Measurements from ENCODE around the gene TMEM214.
A peak's percentile ranks its signal among the peaks of the same experiment; 100 is the strongest.

Gene TMEM214

GRCh38 chr2:27078267-27079194, 45.8 kb downstream of the TMEM214 start, which contains the start of gene EMILIN1:
Gene EMILIN1 (plus strand): TSS chr2:27078615. CDS start chr2:27079066, 451 bp downstream.
- TF ChIP-seq CTCF (conservative IDR thresholded peaks at IDR 0.05; ENCODE audit: low read depth, low read length) = peak; percentile 4
- peak; percentile 93 for DNase-seq (ENCODE audit: low read depth)
- peak within 1 kb of the TSS; percentile 72 for H3K4me3 ChIP-seq (ENCODE audit: low read depth, low read length)

- TF ChIP-seq CTCF (conservative IDR thresholded peaks at IDR 0.05; ENCODE audit: low read depth, low read length) = no peak
- no peak for DNase-seq (ENCODE audit: low read depth)
- peak overlapping the region; percentile 72 for H3K4me3 ChIP-seq (ENCODE audit: low read depth, low read length)
Observed at GRCh38 chr2:27079233-27080139, 46.7 kb downstream of the TMEM214 start.

GRCh38 chr2:27080140-27080469, 47.3 kb downstream of the TMEM214 start:
- TF ChIP-seq CTCF (conservative IDR thresholded peaks at IDR 0.05; ENCODE audit: low read depth, low read length) = no peak
- peak overlapping the region; percentile 72 for H3K4me3 ChIP-seq (ENCODE audit: low read depth, low read length)

GRCh38 chr2:27080603-27080936, 47.8 kb downstream of the TMEM214 start:
- no peak for TF ChIP-seq CTCF (conservative IDR thresholded peaks at IDR 0.05; ENCODE audit: low read depth, low read length)
- peak overlapping the region; percentile 72 for H3K4me3 ChIP-seq (ENCODE audit: low read depth, low read length)
- DNase-seq (ENCODE audit: low read depth) = no peak

More at GRCh38 chr2:27080140-27080469, 47.3 kb downstream of the TMEM214 start:
- DNase-seq (ENCODE audit: low read depth) = no peak

- H3K4me3 ChIP-seq (ENCODE audit: low read depth, low read length) = no peak overlapping the region
- TF ChIP-seq CTCF (conservative IDR thresholded peaks at IDR 0.05; ENCODE audit: low read depth, low read length) = no peak
- no peak for DNase-seq (ENCODE audit: low read depth)
Observed at GRCh38 chr2:27081984-27082772, 49.4 kb downstream of the TMEM214 start.

- no peak for TF ChIP-seq CTCF (conservative IDR thresholded peaks at IDR 0.05; ENCODE audit: low read depth, low read length)
- no peak for DNase-seq (ENCODE audit: low read depth)
- H3K4me3 ChIP-seq (ENCODE audit: low read depth, low read length) = no peak overlapping the region
Observed at GRCh38 chr2:27082773-27083409, 50.1 kb downstream of the TMEM214 start.
